ENCODE data around the gene TNRC6B.

The TNRC6B gene

DNA sequence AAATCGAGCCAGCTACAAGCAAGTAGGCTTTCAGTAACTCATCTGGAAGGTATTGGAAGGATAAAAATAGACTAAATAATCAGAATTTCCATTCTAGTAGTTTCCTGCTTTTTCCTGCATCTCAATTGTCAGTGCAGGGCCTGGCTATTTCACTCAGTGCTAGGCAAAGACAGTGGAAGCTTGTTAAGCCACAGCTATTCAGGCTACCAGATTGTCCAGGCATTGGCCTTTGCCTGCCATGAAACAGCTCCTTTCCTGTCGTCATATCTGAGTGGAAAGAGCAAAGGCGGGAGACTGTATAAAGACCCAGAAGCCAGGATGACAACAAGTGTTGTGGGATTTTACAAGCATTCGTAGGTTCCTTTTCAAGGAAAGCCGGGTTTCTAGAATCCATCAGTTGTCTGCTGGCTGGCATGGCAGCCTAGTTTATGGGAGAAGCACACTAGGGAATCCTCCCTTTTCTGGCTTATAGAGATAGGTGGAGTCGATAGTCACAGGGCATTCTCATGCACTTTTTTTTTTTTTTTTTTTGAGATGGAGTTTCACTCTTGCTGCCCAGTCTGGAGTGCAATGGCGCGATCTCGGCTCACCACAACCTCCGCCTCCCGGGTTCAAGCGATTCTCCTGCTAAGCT, 2.0 kb upstream of the TNRC6B start:
- ChIA-PET CTCF (interaction anchor here (1.4 kb wide), 1 partner anchor 132 kb away, joined by 3 read pairs; no protein-coding TSS in a partner anchor), POLR2A (no interaction called here)
- DNase-seq (ENCODE audit: extremely low spot score), result no peak
- TF ChIP-seq, protein P1, sequence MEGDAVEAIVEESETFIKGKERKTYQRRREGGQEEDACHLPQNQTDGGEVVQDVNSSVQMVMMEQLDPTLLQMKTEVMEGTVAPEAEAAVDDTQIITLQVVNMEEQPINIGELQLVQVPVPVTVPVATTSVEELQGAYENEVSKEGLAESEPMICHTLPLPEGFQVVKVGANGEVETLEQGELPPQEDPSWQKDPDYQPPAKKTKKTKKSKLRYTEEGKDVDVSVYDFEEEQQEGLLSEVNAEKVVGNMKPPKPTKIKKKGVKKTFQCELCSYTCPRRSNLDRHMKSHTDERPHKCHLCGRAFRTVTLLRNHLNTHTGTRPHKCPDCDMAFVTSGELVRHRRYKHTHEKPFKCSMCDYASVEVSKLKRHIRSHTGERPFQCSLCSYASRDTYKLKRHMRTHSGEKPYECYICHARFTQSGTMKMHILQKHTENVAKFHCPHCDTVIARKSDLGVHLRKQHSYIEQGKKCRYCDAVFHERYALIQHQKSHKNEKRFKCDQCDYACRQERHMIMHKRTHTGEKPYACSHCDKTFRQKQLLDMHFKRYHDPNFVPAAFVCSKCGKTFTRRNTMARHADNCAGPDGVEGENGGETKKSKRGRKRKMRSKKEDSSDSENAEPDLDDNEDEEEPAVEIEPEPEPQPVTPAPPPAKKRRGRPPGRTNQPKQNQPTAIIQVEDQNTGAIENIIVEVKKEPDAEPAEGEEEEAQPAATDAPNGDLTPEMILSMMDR (IDR thresholded peaks at IDR 0.05; ENCODE audit: control extremely low read depth, extremely low read depth, low read depth, missing control alignments), result no peak

DNA sequence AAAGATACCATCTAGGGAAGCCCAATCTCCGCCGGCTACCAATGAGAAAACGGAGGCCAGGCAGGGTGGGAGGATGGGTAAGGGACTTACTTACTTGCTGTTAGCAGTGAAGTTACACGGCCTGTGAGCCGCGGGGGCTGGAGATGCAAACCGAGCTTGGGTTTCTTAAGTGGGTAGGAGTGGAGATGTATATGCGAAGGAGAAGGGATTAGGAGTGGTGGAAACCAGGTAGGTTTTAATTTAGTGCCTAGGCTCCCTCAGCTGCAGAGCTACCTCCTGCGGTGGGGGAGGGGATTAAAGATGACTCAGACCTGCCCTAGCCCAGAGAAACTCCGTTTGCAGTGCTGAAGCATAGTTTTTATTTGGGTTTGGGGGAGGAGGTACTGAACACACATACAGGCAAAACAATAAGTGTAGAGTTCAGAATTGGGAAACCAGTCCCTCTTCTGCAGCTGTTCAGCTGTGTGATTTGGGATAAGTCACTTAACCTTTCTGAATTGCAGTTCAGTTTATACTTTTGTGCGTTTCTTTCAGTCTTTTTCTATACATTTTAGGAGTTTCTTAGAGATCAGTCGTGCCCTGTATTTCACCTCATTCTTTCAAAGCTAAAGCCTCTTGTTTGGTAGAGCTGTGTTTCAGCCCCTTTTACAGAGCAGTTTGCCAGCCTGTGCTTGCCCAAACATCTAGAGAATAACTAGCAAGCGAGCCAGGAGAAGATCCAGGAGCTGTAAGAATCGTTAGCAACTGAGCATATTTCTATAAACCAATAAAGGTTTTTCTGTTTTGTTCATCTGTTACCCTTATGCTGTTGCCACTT, 596 bp upstream of the TNRC6B start:
- ChIA-PET POLR2A (interaction anchor here (0.6 to 1.3 kb wide), 7 partner anchors 11 to 133 kb away, joined by 3 to 8 read pairs (median 4); no protein-coding TSS in a partner anchor), CTCF (interaction anchor here (0.6 to 3.0 kb wide), 4 partner anchors 15 to 103 kb away, joined by 3 to 16 read pairs (median 4); no protein-coding TSS in a partner anchor)
- no peak for DNase-seq (ENCODE audit: extremely low spot score)
- TF ChIP-seq, protein P1 (IDR thresholded peaks at IDR 0.05; ENCODE audit: control extremely low read depth, extremely low read depth, low read depth, missing control alignments), result no peak

DNA sequence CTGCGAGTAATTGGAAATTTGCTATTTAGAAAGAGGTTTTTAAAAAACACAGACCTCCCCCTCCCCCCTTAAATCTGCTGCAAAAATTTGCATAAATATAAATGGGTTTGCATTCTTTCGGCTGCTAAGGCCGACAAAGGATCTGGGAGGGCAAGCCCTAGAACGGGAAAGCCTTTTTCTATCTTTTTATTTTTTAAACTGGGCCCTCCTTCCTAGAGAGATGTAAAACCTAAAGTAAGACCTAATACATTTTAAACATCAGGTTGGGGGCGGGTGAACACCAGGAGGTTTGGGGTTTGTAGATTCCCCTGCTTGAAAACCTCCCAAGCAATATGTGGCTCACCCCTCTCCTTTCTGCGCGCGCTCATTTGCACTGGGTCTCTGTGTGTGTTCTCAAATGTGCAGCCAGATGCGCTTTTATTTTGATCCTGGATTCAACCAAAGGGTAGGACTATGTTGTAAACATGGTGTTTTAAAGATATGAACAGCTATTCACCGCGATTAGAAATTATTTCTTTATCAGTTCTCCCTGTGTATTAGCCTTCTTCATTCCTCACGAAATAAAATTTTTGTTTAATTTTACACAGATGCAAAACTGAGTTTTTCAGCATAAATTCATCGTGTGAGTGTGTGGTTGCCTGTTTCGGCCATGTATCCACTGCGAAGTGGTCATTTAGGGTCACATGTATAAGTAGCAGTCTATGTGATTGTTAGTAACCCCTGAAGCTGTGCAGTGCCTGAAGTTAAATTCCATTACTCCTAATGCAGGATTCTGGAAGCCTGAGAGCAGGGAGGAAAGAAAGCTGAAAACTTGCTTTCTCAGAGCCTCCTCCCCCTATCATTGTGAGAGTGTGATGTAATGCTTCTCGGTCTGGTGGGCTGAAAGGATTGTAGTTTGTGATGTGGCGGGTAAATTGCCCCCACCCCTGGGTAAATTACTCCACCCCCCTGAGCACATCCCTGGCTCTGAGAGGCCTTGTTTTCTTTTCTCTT, 988 bp downstream of the TNRC6B start:
- TF ChIP-seq, protein P1 (IDR thresholded peaks at IDR 0.05; ENCODE audit: control extremely low read depth, extremely low read depth, low read depth, missing control alignments), result no peak
- CTCF ChIA-PET, result interaction anchor here (1.6 to 3.0 kb wide), 2 partner anchors 10 to 14 kb away, joined by 7 to 16 read pairs; no protein-coding TSS in a partner anchor
- POLR2A ChIA-PET, result interaction anchor here (1.2 kb wide), 1 partner anchor 9 kb away, joined by 5 read pairs; no protein-coding TSS in a partner anchor
- no peak for DNase-seq (ENCODE audit: extremely low spot score)

DNA sequence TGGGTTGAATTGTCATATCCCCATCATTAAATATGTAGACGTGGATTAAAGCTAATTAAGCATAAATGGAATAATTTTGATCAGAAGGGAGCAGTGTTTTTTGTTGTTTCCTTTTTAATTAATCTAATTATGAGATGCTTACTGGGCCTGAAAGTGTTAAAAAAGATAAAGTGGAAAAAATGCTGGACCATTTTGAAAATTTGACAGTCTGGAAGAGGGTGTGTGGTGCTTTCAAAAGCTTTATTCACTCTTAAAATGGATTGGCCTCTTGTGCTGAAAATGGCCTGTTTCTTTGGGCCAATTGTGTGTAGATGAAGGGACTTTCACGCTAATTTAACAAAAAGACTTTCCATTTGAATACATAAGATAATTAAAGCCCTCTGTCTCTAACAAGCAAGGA, 1.8 kb downstream of the TNRC6B start:
- CTCF ChIA-PET, result interaction anchor here (1.2 to 3.0 kb wide), 4 partner anchors 9 to 29 kb away, joined by 3 to 16 read pairs (median 8); no protein-coding TSS in a partner anchor
- DNase-seq (ENCODE audit: extremely low spot score), result no peak
- POLR2A ChIA-PET, result no interaction called here
- TF ChIP-seq, protein P1 (IDR thresholded peaks at IDR 0.05; ENCODE audit: control extremely low read depth, extremely low read depth, low read depth, missing control alignments), result no peak

DNA sequence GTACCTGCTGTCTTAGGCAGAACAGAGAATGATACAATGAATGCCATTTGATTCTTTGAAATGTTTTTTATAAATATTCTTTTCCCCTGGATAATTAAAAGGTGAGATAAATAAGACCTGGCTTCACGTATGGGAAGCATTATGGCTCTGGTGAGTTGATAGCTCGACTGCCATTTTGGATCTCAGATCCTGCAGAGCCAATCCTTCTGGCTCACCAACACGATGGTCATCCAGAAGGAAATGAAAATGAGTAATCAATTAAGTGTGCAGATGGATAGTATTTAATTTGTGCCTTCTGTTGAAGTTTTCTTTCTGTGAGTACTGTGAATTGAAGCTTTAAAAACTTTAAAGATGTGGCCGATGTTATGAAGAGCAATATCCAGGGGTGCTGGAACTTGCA, 2.7 kb downstream of the TNRC6B start:
- CTCF ChIA-PET, result interaction anchor here (1.2 to 2.2 kb wide), 4 partner anchors 8 to 30 kb away, joined by 3 to 8 read pairs (median 6); no protein-coding TSS in a partner anchor
- TF ChIP-seq, protein P1 (IDR thresholded peaks at IDR 0.05; ENCODE audit: control extremely low read depth, extremely low read depth, low read depth, missing control alignments), result no peak
- DNase-seq (ENCODE audit: extremely low spot score), result no peak
- POLR2A ChIA-PET, result no interaction called here
